Measurements from ENCODE around the gene TADA1.
A peak's percentile ranks its signal among the peaks of the same experiment; 100 is the strongest.
"Not testable (repeated sequence)": the region's sequence is repeated elsewhere in the genome, so short reads cannot be mapped to it uniquely, and the experiment has no call there.

Gene TADA1

GRCh38 chr1:166895766-166896165 lies 19.7 kb upstream of the TADA1 start:
- DNase-seq (ENCODE audit: low read depth in 3 of 3): no peak

- no peak for DNase-seq (ENCODE audit: low read depth in 3 of 3)
Measured at GRCh38 chr1:166889776-166890175, 13.7 kb upstream of the TADA1 start.

- DNase-seq (ENCODE audit: low read depth in 3 of 3): no peak
Measured at GRCh38 chr1:166888373-166889111, 12.5 kb upstream of the TADA1 start.

- DNase-seq (ENCODE audit: low read depth in 3 of 3): no peak
Measured at GRCh38 chr1:166884971-166885370, 8.9 kb upstream of the TADA1 start.

GRCh38 chr1:166884040-166884642 lies 8.1 kb upstream of the TADA1 start:
- DNase-seq (ENCODE audit: low read depth in 3 of 3): peak in 2 of 3 donors; percentile 3 to 33

GRCh38 chr1:166882893-166883292 lies 6.8 kb upstream of the TADA1 start:
- no peak for DNase-seq (ENCODE audit: low read depth in 3 of 3)

GRCh38 chr1:166878173-166878917 lies 2.3 kb upstream of the TADA1 start:
- not testable (repeated sequence) for DNase-seq (ENCODE audit: low read depth in 3 of 3)

- DNase-seq (ENCODE audit: low read depth in 3 of 3): no peak
Measured at GRCh38 chr1:166876540-166876838, 425 bp upstream of the TADA1 start.

GRCh38 chr1:166875302-166875733 lies 746 bp downstream of the TADA1 start:
- DNase-seq (ENCODE audit: low read depth in 3 of 3): no peak

GRCh38 chr1:166874464-166874863 lies 1.6 kb downstream of the TADA1 start:
- no peak for DNase-seq (ENCODE audit: low read depth in 3 of 3)

GRCh38 chr1:166870584-166870983 lies 5.5 kb downstream of the TADA1 start:
- DNase-seq (ENCODE audit: low read depth in 3 of 3): no peak

GRCh38 chr1:166869318-166870099 lies 6.6 kb downstream of the TADA1 start:
- DNase-seq (ENCODE audit: low read depth in 3 of 3): no peak

GRCh38 chr1:166868639-166869038 lies 7.4 kb downstream of the TADA1 start:
- DNase-seq (ENCODE audit: low read depth in 3 of 3): no peak

- DNase-seq (ENCODE audit: low read depth in 3 of 3): no peak
Measured at GRCh38 chr1:166865926-166866325, 10.1 kb downstream of the TADA1 start.

- DNase-seq (ENCODE audit: low read depth in 3 of 3): no peak
Measured at GRCh38 chr1:166859597-166859996, 16.5 kb downstream of the TADA1 start.

GRCh38 chr1:166858726-166859419 lies 17.2 kb downstream of the TADA1 start:
- DNase-seq (ENCODE audit: low read depth in 3 of 3): no peak

GRCh38 chr1:166857995-166858394 lies 18.1 kb downstream of the TADA1 start:
- DNase-seq (ENCODE audit: low read depth in 3 of 3): no peak

GRCh38 chr1:166855558-166855957 lies 20.5 kb downstream of the TADA1 start:
- DNase-seq (ENCODE audit: low read depth in 3 of 3): no peak

GRCh38 chr1:166852918-166853317 lies 23.1 kb downstream of the TADA1 start:
- DNase-seq (ENCODE audit: low read depth in 3 of 3): no peak

- DNase-seq (ENCODE audit: low read depth in 3 of 3): no peak
Measured at GRCh38 chr1:166849135-166849534, 26.9 kb downstream of the TADA1 start.

GRCh38 chr1:166848193-166848592 lies 27.9 kb downstream of the TADA1 start:
- no peak for DNase-seq (ENCODE audit: low read depth in 3 of 3)

GRCh38 chr1:166844791-166845190 lies 31.3 kb downstream of the TADA1 start:
- no peak for DNase-seq (ENCODE audit: low read depth in 3 of 3)

All from stimulated activated CD4-positive, alpha-beta T cell treated with anti-CD3 and anti-CD28 coated beads, TNF-alpha, amount 100 ng/mL, for 48 hours (primary cell).